PC-9 (cell line): ENCODE measurements around the gene RAB5IF.

Experiments used
- EZH2 ChIP-seq: fragments of 200-600 bp; sonication (generic); IDR thresholded peaks from 2 replicates; pipeline ENCODE4 v1.8.0; 2017; ENCODE audit warnings: antibody characterized with exemption, low read depth
- TF ChIP-seq, protein P1 (sequence below): fragments of 200-600 bp; sonication (generic); conservative IDR thresholded peaks from 2 replicates; pipeline ENCODE4 v1.6.1; 2017; ENCODE audit warnings: mixed run types, antibody characterized with exemption, mild to moderate bottlenecking, moderate library complexity

DNA sequence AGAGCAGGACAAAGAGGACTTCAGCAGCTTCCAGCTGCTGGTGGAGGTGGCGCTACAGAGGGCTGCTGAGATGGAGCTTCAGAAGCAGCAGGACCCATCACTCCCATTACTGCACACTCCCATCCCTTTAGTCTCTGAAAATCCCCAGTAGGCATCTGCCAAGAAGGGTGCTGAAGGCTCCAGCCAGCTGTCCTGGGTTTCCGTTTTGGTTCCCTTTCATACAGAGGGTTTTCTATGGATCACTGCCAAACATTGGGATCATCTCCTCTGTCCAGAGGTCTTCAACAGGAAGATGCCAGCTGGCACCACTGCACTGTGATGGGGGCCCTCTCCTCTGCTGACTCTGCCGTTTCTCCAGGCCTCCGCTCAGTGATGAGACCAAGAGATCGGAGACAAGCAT, 14.3 kb upstream of the RAB5IF start:
- TF ChIP-seq EZH2: no peak
- TF ChIP-seq, protein P1, sequence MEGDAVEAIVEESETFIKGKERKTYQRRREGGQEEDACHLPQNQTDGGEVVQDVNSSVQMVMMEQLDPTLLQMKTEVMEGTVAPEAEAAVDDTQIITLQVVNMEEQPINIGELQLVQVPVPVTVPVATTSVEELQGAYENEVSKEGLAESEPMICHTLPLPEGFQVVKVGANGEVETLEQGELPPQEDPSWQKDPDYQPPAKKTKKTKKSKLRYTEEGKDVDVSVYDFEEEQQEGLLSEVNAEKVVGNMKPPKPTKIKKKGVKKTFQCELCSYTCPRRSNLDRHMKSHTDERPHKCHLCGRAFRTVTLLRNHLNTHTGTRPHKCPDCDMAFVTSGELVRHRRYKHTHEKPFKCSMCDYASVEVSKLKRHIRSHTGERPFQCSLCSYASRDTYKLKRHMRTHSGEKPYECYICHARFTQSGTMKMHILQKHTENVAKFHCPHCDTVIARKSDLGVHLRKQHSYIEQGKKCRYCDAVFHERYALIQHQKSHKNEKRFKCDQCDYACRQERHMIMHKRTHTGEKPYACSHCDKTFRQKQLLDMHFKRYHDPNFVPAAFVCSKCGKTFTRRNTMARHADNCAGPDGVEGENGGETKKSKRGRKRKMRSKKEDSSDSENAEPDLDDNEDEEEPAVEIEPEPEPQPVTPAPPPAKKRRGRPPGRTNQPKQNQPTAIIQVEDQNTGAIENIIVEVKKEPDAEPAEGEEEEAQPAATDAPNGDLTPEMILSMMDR: no peak
